Fibroblast of skin of left biceps (primary cell): ENCODE data around the gene MAN2B2.
"Not testable (repeated sequence)": the region's sequence is repeated elsewhere in the genome, so short reads cannot be mapped to it uniquely, and the experiment has no call there.

ENCODE experiments used
- DNase-seq, 2 experiments: peaks; one replicate each; pipeline ENCODE4 v3.0.0-alpha.2; 2013; ENCODE audit warnings: low read depth in 2 of 2

MAN2B2 gene

DNA sequence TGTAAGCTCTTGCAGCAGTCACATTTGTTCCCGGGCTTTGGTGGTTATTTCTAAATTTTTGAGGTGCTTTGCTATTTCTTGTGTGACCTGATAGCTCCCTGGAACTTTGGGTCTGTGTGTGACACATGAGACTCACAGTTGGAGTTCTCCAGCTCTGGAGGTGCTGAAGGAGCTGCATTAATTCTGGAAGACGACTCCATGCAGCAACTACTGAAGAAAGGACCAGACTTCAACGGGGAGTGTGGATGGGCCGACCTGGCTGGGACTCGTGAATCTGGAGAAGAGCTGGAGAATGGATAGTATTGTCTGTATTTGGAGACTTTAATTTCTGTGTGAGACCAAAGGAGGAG is 67.0 kb downstream of the MAN2B2 start:
- DNase-seq = no peak

DNA sequence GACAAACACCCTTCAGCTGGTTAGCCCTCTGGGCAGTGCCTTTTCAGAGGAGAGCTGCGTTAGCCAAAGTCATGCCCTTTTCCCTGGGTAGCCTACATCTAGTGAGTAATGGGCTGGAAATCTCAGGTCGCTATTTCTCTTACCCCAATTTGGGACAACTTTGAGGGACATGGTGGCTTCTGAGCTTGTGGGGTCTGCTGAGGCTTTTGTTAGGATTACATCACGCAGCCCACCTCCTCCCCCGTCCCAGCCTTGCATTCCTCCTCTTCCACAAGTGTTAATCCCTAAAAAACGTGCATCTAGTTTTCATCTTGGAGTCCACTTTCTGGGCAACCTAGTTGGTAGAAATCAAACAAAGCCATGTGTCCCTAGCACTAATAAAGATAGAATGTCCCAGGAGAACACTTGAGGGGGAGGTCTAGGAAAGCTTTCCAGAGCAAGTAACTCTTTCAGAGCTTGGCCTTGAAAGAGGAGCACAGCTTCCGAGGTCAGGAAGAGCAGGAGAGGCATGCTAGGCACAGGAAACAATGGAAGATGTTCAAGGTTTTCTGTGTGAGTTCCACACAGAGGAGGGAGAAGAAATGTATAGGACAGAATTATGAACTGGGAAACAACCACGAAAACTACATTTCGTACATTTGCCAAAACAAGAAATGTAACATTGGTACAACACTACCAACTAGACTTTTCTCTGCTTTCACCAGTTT is 68.3 kb downstream of the MAN2B2 start:
- no peak for DNase-seq

DNA sequence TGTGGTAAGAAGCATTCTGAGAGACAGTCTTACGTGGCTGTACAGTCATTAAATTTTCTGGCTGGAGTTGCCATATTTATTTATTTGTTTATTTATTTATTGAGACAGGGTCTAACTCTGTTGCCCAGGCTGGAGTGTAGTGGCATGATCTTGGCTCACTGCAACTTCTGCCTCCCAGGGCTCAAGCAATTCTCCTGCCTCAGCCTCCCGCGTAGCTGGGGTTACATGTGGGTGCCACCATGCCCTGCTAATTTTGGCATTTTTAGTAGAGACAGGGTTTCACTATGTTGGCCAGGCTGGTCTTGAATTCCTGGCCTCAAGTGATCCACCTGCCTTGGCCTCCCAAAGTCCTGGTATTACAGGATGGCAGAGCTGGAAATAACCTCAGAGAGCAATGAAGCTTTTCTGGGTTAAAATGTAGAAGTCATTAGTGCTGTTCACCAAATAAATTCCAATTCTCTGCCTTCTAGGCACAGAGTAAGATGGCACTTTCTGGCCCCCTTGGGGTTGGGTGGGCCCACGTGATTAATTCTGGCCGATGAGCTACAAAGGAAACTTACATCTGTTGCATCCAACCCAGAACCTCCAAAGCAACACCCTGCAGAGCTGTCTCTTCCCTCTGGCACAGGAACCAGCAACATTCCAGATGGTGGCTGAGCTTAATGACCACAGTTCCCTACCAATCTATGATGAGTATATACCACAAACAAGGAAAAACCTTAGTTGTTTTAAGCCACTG is 70.0 kb downstream of the MAN2B2 start:
- no peak for DNase-seq

DNA sequence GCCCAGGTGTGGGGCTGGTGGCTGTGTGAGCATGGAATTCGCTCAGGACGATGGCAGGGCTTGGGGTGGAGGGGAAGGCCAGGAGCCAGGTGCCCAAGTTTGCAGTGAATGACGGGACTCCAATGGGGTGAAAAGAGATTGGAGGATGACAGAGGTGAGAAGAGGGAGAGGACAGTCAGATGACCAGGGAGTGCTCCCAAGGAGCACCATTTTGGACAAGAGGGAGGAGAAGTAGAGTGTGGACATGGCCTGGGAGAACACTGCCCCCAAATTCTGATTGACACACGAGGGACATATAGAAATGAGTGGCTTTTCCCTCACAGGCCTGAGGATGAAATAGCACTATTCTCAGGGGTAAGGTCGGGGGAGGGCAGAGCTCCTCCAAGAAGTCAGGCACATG is 72.2 kb downstream of the MAN2B2 start:
- DNase-seq = no peak

DNA sequence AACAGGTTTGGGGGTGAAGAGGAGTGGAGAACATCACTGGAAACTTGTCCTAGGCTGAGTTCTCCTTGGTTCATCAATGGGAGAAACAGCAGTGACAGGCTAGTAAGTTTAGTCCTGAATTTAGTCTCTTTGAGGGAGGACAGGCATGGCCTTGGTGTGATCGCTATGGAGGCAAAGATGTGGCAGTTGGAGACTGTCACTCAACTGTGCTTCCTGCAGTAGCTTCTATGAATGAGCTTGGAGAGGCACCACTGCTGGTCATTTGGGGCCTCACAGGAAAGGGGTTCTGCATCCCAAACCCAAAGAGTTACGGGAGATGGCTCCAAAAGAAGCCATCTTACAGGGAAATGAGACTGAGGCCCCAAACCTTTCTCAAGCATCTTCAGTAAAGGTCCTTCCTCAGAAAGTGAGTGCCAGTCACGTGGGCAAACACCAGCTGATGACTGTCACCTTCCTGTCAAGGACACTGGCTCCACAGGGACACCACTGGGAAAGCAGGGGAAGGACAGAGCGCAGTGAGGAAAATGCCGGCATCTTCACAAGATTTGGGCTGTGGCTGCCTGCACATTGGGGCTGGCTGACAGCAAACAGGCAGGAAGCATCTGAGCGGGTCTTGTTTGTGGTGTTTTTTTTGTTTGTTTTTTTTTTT is 72.7 kb downstream of the MAN2B2 start:
- no peak for DNase-seq

DNA sequence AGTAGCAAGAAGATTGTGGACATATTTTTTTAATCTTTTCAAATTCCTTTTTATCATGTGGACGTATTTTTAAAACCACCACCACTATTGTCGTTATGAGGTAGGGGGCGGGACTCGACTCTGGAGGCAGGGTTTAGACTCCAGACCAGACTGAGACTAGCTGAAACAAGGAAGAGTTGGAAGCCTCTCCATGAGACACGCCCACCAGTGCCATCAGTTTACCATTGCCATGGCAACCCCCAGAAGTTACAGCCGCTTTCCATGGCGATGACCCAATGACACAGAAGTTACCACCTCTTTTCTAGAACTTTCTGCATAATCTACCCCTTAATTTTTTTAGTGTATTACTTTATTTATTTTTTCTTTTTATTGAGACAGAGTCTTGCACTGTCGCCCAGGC is 74.2 kb downstream of the MAN2B2 start:
- DNase-seq = no peak

DNA sequence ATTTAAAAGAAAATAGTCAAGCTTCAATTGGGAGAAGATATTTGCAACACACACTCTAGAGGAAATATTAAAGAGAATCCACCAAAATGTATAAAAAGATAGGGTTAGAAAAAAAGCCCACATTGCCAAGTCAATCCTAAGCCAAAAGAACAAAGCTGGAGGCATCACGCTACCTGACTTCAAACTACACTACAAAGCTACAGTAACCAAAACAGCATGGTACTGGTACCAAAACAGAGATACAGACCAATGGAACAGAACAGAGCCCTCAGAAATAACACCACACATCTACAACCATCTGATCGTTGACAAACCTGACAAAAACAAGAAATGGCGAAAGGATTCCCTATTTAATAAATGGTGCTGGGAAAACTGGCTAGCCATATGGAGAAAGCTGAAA is 79.2 kb downstream of the MAN2B2 start:
- DNase-seq = not testable (repeated sequence)

DNA sequence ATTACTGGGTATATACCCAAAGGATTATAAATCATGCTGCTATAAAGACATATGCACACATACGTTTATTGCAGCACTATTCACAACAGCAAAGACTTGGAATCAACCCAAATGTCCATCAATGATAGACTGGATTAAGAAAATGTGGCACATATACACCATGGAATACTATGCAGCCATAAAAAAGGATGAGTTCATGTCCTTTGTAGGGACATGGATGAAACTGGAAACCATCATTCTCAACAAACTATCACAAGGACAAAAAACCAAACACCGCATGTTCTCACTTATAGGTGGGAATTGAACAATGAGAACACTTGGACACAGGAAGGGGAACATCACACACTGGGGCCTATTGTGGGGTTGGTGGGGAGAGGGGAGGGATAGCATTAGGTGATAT is 80.3 kb downstream of the MAN2B2 start:
- not testable (repeated sequence) for DNase-seq

DNA sequence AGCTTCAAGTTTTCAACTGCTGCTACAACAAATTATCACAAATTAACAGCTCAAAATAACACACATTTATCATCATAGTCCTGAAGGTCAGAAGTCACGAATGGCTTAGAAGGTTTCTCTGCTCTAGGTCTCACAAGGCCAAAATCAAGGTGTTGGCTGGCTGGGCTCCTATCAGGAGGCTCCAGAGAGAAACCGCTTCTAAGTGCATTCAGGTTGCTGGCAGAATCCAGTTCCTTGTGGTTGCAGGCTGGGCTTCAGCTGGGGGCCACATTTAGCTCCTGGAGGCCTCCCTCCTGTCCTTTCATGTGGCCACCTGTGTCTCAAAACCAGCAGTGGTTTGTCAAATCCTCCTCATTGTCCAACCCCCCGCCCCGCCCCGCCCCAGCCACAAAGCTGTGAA is 80.9 kb downstream of the MAN2B2 start:
- DNase-seq = no peak

DNA sequence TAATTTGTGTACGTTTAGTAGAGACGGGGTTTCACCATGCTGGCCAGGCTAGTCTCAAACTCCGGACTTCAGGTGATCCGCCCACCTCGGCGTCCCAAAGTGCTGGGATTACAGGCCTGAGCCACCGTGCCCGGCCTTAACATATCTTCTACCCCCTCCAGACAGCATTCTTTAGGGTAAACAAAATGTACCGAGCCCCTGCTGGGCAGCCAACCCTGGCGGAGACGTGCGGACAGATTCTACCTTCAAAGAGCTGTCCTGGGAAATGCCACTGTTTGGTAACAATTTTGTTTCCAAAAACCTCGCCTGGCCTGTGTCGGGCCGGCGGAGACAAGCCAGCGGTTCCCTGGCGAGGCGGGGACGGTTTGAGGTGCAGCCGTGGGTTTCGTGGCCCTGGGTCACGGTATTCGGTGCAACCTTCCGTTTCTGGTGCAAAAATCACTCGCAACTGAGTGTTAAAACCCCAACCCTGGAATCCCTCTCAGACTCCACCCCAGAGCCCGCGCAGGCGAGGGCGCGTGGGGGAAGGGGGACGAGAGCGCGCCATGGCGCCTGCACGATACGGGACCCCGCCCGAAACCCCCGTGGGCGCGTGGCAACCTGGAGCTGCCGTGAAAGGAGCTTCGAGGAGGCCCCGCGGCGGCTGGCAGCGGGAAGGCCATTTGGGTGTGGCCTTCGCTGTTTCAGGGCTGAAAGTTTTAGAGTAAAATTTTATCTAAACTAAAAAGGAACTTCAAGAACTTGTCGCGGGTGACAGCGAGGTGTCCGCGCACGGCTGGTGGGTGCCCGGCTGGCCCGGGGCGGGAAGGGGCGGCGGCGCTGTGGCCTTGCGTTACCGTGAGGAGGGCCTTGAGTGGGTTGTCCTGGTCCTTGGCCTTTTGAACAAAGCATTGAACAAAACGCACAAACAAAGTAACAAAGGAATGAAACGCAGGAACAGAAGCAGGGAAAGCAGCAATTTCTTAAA is 82.5 kb downstream of the MAN2B2 start:
- no peak for DNase-seq

DNA sequence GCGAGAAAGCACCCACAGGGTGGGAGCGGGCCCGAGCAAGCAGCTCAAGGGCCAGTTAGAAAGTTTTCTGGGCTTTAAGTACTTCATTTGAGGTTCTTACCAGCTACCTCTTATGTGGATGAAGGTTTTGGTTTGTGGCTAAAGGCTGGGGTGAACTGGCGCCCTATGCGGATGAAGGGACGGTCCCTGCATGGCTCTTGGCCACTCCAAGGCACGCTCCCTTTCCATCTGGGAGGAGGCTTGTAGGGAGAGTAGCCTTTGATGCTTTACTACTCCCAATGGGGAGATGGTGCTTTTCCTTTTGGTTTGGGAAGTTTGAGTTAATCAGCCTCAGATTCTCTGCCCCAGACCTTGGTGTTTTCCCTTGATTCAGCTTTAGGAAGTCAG is 83.2 kb downstream of the MAN2B2 start:
- no peak for DNase-seq

DNA sequence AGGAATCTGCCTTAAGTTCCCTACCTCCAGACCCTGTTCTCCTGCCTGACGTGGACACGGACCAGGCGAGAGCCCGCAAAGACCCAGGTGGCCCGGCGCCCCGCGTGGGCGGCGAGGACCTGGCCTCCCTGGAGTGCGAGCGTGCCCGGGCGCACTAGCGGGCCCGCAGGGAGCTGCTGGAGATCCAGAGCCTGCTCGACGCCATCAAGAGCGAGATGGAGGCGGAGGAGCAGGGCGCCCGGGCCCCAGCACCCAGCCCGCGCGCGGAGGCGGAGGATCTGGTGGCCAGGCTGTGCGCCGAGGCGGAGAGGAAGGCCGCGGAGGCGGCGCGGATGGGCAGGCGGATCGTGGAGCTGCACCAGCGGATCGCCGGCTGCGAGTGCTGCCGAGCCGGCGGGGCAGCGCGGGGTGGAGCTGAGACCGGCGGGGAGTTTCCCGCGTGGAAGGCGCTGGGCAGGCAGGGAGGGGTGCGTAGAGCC is 83.6 kb downstream of the MAN2B2 start:
- DNase-seq = no peak

DNA sequence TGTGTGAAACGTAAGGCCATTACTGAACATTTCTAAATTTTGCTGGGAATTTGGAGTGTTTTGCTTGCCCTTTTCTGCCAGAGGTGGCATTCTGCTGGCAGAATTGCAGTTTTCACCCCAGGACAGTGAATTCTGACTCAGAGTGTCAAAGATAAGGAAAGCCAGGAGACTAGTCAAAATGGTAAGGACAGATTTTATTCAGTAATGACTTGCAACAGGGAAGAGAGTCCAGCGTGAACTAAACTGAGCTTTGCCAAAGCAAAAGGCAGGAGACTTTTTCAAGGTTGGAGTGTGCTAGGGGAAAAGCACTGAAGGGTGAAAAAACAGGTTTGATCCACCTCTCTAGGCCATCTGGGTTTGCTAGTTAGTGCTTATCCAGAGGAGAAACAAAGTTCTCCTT is 84.9 kb downstream of the MAN2B2 start:
- DNase-seq = no peak

DNA sequence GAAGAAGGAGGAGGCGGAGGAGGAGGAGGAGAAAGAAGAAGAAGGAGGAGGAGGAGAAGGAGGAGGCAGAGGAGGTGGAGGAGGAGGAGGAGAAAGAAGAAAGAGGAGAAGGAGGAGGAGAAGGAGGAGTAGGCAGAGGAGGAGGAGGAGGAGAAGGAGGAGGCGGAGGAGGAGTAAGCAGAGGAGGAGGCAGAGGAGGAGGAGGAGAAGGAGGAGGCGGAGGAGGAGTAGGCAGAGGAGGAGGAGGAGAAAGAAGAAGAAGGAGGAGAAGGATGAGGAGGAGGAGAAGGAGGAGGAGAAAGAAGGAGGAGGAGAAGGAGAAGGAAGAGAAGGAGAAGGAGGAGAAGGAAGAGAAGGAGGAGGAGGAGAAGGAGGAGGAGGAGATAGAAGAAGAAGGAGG is 85.4 kb downstream of the MAN2B2 start:
- no peak for DNase-seq

DNA sequence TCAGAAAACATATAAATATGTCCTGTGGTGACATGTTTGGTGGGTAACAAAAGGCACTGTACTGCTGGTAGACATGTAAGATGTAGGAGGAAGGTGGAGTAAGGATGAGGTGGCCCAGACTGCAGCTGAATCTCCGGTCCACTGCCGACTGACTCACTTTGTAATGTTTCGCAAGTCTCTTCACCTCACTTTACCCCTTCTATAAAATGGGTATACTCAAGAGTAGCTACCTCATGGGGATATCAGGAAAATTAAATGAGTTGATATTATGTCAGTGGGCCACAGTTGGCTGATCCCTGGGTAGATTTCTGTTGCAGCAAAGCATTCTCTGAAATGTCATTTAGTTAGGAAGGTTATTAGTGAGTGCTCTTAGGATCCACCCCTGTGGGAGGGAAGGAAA is 87.6 kb downstream of the MAN2B2 start:
- DNase-seq = no peak

DNA sequence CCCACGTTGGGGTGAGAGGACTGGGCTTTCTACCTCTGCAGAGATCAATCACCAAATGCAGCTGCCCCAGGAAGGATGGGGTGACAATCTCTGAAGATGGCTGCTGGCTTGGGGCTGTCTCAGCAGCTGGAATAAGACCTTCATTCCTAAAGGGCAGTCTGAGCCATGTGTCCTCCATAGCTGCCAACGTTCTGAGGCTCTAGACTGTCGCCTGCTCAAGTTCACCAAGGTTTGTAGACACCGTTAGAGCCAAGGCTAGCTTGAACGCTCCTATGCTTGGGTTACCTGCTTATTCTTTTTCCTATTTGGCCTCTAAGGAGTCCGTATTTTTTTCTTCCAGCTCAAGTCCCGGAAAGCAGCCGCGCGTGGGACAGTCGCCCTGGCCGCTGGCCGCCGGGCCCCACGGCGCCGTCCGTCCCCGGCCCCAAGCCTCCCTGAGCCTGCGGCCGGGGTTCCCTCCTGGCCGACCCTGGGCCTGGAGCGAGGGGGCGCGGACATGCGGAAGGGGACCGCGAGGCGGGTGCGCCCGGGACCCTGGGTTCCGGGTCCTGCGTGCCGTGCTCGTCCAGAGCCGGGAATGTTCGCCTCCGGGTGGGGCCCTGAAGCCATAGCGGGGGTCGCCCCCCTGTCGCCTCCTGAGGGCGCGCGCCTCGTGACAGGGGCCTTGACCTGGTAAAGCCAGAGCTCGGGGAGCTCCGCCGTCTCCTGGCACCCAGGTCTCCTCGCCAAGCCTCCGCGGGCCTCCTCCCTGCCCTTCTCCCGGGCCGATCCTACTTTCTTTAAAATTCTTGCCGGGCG is 88.8 kb downstream of the MAN2B2 start:
- DNase-seq = no peak

DNA sequence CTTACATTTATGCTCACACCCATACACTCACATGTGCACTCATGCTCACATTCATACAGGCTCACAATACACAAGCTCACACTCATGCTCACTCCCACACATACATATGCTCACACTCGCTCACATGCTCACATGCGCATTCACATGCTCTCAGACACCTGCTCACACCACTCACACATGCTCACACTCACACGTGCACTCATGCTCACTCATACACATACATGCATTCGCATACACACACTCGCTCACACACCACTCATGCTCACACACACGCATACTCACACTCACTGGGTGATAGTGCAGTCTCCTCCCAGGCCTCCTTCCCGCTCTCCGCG is 90.3 kb downstream of the MAN2B2 start:
- DNase-seq = no peak

DNA sequence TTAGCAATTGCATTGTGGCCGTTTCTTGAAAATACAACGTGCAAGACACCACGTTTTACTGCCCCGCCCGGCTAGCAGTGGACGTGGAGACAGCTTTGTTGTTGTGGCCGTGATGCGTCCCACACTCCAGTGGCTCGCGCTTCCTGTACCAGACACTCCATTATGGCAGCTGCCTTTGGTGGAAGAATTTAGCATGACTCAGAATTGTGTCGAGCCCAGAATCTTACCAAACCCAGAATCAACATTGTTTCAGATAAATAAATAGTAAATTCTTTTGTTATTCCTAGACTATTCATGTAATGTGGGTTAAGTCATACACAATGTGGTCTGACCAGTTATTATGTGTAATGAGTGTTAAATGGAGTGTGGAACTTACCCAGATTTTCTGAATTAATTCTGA is 93.4 kb downstream of the MAN2B2 start:
- no peak for DNase-seq

DNA sequence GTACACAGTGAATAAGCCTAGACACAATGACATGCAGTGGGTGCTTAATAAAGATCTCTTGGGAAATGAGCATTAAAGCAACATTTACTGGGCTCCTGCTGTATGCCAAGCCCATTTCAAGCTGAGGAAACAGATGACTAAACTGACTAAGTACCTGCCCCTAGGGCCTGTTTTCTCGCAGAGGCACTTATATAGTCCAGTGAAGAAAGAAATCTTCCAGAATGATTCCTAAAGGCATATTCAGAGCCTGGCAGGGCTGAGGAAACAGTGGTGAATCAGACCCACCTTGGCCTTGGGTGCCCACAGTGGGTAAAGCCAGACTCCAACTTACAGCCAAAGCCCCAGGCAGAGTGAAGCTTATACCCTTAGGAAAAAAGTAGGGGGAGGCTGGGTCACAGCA is 96.7 kb downstream of the MAN2B2 start:
- DNase-seq = no peak

DNA sequence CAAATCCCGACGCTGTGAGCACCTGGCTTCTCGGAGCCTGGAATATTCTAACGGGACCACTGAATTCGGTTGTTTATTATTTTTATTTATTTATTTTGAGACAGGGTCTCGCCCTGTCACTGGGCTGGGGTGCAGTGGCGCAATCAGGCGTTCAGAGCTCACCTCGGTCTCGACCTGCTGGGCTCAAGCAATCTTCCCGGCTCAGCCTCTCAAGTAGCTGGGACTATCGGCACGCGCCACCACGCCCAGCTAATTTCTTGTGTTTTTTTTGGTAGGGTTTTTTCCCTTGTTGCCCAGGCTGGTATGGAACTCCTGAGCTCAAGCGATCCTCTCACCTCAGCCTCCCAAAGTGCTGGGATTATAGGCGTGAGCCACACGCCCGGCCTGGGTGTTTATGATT is 97.1 kb downstream of the MAN2B2 start:
- no peak for DNase-seq

DNA sequence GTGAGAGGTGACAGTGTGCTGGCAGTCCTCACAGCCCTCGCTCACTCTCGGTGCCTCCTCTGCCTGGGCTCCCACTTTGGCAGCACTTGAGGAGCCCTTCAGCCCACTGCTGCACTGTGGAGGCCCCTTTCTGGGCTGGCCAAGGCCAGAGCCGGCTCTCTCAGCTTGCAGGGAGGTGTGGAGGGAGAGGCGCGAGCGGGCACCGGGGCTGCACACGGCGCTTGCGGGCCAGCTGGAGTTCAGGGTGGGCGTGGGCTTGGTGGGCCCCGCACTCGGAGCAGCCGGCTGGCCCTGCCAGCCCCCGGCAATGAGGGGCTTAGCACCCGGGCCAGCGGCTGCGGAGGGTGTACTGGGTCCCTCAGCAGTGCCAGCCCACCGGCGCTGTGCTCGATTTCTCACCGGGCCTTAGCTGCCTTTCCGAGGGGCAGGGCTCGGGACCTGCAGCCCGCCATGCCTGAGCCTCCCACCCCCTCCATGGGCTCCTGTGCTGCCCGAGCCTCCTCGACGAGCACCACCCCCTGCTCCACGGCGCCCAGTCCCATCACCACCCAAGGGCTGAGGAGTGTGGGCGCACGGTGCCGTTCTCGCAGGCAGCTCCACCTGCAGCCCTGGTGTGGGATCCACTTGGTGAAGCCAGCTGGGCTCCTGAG is 97.7 kb downstream of the MAN2B2 start:
- not testable (repeated sequence) for DNase-seq
